22Rv1 (cell line): ENCODE measurements around the gene SH3BP5L.

Experiments used
- ZFX ChIP-seq: fragments of 450-650 bp; IDR thresholded peaks from 2 replicates; pipeline ENCODE4 v1.6.1; 2017; ENCODE audit warnings: antibody characterized with exemption, borderline replicate concordance
- TF ChIP-seq, protein P1 (sequence below): fragments of 450-650 bp; IDR thresholded peaks from 2 replicates; pipeline ENCODE4 v1.5.1; 2017; ENCODE audit warnings: mild to moderate bottlenecking

DNA sequence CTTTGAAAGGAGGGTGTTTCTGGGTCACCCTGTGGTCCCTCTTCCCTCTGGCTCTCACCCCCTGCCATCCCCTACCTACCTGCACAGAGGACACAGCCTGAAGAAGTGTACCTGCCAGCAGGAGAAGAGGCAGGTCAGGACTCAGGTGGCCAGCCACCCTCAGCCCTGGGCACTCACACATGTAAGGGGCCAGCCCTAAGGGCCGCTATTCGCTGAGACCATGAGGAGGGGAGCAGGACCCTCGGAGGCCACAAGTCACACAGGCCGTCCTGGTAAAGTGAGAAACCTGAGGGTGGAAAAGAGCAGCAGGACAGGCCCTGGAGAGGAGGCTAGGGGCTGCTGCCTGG is 32.0 kb upstream of the SH3BP5L start:
- TF ChIP-seq ZFX, result no peak
- TF ChIP-seq, protein P1, sequence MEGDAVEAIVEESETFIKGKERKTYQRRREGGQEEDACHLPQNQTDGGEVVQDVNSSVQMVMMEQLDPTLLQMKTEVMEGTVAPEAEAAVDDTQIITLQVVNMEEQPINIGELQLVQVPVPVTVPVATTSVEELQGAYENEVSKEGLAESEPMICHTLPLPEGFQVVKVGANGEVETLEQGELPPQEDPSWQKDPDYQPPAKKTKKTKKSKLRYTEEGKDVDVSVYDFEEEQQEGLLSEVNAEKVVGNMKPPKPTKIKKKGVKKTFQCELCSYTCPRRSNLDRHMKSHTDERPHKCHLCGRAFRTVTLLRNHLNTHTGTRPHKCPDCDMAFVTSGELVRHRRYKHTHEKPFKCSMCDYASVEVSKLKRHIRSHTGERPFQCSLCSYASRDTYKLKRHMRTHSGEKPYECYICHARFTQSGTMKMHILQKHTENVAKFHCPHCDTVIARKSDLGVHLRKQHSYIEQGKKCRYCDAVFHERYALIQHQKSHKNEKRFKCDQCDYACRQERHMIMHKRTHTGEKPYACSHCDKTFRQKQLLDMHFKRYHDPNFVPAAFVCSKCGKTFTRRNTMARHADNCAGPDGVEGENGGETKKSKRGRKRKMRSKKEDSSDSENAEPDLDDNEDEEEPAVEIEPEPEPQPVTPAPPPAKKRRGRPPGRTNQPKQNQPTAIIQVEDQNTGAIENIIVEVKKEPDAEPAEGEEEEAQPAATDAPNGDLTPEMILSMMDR, result no peak
